ENCODE data around the gene PLAA. TPM values are rescaled to one million over a fixed set of nuclear protein-coding genes. Genes with fewer than 3 reads are reported as not detected.
A peak's percentile ranks its signal among the peaks of the same experiment; 100 is the strongest.

PLAA gene
- total RNA-seq, 4 donors from 2014 or later, result 27.4 to 31.5 (median 29.5) TPM

- Histone ChIP-seq H3K36me3 (peaks cover 38% of the 10 kb centered on the region), H3K4me3 (no peak overlapping the region), H3K27me3 (no peaks in the 10 kb centered on the region), H3K27ac (no peak overlapping the region), H3K4me1 (no peaks in the 10 kb centered on the region), H3K9me3 (no peaks in the 10 kb centered on the region)
- no peak for DNase-seq (ENCODE audit: low spot score in 2 of 2)
- TF ChIP-seq POLR2A (IDR thresholded peaks at IDR 0.05), result no peak
- TF ChIP-seq CTCF (IDR thresholded peaks at IDR 0.05), result no peak
- TF ChIP-seq POLR2AphosphoS5 (IDR thresholded peaks at IDR 0.05), result no peak
- no peak for TF ChIP-seq EP300 (IDR thresholded peaks at IDR 0.05)
- 65% methylated on average over 3 of the region's 3 CpGs for WGBS
Measured at GRCh38 chr9:26904070-26904469, 43.0 kb downstream of the PLAA start.

- no peak for TF ChIP-seq CTCF (IDR thresholded peaks at IDR 0.05)
- no peak for TF ChIP-seq POLR2AphosphoS5 (IDR thresholded peaks at IDR 0.05)
- no peak for TF ChIP-seq EP300 (IDR thresholded peaks at IDR 0.05)
- TF ChIP-seq POLR2A (IDR thresholded peaks at IDR 0.05), result no peak
- Histone ChIP-seq H3K36me3 (no peaks in the 10 kb centered on the region), H3K9me3 (no peaks in the 10 kb centered on the region), H3K4me1 (peaks cover 24% of the 10 kb centered on the region), H3K27ac (peak overlapping the region; percentile 98), H3K27me3 (no peaks in the 10 kb centered on the region), H3K4me3 (peak overlapping the region; percentile 94)
- 28% methylated on average over 7 of the region's 7 CpGs for WGBS
- no peak for DNase-seq (ENCODE audit: low spot score in 2 of 2)
Measured at GRCh38 chr9:26893030-26893676, 53.9 kb downstream of the PLAA start.

GRCh38 chr9:26892251-26893029, 54.6 kb downstream of the PLAA start, which contains the start of gene CAAP1:
TSS of gene CAAP1 (minus strand) at chr9:26892802. CDS start at chr9:26892715, 87 bp downstream.
- Histone ChIP-seq H3K27me3 (no peaks in the 10 kb centered on the region), H3K4me1 (peaks cover 24% of the 10 kb centered on the region), H3K9me3 (no peaks in the 10 kb centered on the region), H3K36me3 (no peaks in the 10 kb centered on the region), H3K27ac (peak within 1 kb of the TSS; percentile 98), H3K4me3 (peak within 1 kb of the TSS; percentile 94)
- 0% methylated on average over 63 of the region's 70 CpGs for WGBS
- TF ChIP-seq CTCF (IDR thresholded peaks at IDR 0.05) (peak in 1 of 2 donors; percentile 27), EP300 (IDR thresholded peaks at IDR 0.05) (no peak), POLR2A (IDR thresholded peaks at IDR 0.05) (peak; percentile 49 to 65), POLR2AphosphoS5 (IDR thresholded peaks at IDR 0.05) (peak; percentile 54 to 92 (median 84))
- peak; percentile 96 for DNase-seq (ENCODE audit: low spot score in 2 of 2)

- Histone ChIP-seq H3K4me3 (peak overlapping the region; percentile 94), H3K36me3 (no peaks in the 10 kb centered on the region), H3K9me3 (no peaks in the 10 kb centered on the region), H3K27me3 (no peaks in the 10 kb centered on the region), H3K27ac (peak overlapping the region; percentile 98), H3K4me1 (peaks cover 24% of the 10 kb centered on the region)
- under 1% methylated on average over 14 of the region's 14 CpGs for WGBS
- DNase-seq (ENCODE audit: low spot score in 2 of 2), result no peak
- no peak for TF ChIP-seq CTCF (IDR thresholded peaks at IDR 0.05)
- no peak for TF ChIP-seq POLR2AphosphoS5 (IDR thresholded peaks at IDR 0.05)
- no peak for TF ChIP-seq EP300 (IDR thresholded peaks at IDR 0.05)
- no peak for TF ChIP-seq POLR2A (IDR thresholded peaks at IDR 0.05)
Measured at GRCh38 chr9:26891726-26892125, 55.3 kb downstream of the PLAA start.

- WGBS, result 78% methylated on average over 1 of the region's 1 CpG
- no peak overlapping the region for H3K4me3 ChIP-seq
- no peak overlapping the region for H3K27ac ChIP-seq
- TF ChIP-seq POLR2A (IDR thresholded peaks at IDR 0.05), result no peak
- peaks cover 22% of the 10 kb centered on the region for H3K4me1 ChIP-seq
- H3K9me3 ChIP-seq, result no peaks in the 10 kb centered on the region
- DNase-seq (ENCODE audit: low spot score in 2 of 2), result no peak
- no peaks in the 10 kb centered on the region for H3K27me3 ChIP-seq
- peaks cover 4% of the 10 kb centered on the region for H3K36me3 ChIP-seq
Measured at GRCh38 chr9:26888271-26888670, 58.8 kb downstream of the PLAA start.

All from suprapubic skin (tissue), 4 donors.